SK-N-SH (cell line): ENCODE data around the gene HARS1.

Source experiments
- FOXJ3 ChIP-seq: sonication (generic); formaldehyde crosslinking; IDR thresholded peaks from 2 replicates; pipeline ENCODE4 v1.5.1; 2020; ENCODE audit warnings: mild to moderate bottlenecking, missing genetic modification reagents
- FOXM1 ChIP-seq: IDR thresholded peaks from 2 replicates; pipeline ENCODE4 v1.4.0; 2012; ENCODE audit warnings: low read depth, mild to moderate bottlenecking
- MAX ChIP-seq: IDR thresholded peaks from 2 replicates; pipeline ENCODE4 v1.4.0; 2012; ENCODE audit warnings: low read depth
- POLR2AphosphoS5 ChIP-seq: IDR thresholded peaks from 2 replicates; pipeline ENCODE4 v1.6.1; 2012; ENCODE audit warnings: low read depth, low read length
- RAD21 ChIP-seq: IDR thresholded peaks from 2 replicates; pipeline ENCODE4 v1.6.1; 2012; ENCODE audit warnings: mild to moderate bottlenecking, low read length
- RCOR1 ChIP-seq: fragments of 150-350 bp; IDR thresholded peaks from 2 replicates; pipeline ENCODE4 v1.6.1; 2017; ENCODE audit warnings: antibody characterized with exemption, low read length
- TF ChIP-seq, protein P1 (sequence below): fragments of 200-600 bp; sonication (generic); IDR thresholded peaks from 2 replicates; pipeline ENCODE4 v1.6.1; 2017; ENCODE audit warnings: antibody characterized with exemption, mild to moderate bottlenecking, moderate library complexity
- TF ChIP-seq, protein P2 (sequence below): IDR thresholded peaks from 2 replicates; pipeline ENCODE4 v1.6.1; 2012; ENCODE audit warnings: mild to moderate bottlenecking, low read depth, low read length, moderate library complexity
- TF ChIP-seq, protein P3 (sequence below): fragments of 150-350 bp; IDR thresholded peaks from 2 replicates; pipeline ENCODE4 v1.6.1; 2017; ENCODE audit warnings: antibody characterized with exemption, low read length, low read depth, borderline replicate concordance

GRCh38 chr5:140664359-140665119 lies 26.6 kb downstream of the HARS1 start, which contains the start of gene WDR55:
- TF ChIP-seq RAD21 (no peak), RCOR1 (no peak), FOXM1 (no peak), MAX (peak; percentile 62), POLR2AphosphoS5 (peak; percentile 97), FOXJ3 (CRISPR knock-in tag) (no peak)
- TF ChIP-seq, protein P1, sequence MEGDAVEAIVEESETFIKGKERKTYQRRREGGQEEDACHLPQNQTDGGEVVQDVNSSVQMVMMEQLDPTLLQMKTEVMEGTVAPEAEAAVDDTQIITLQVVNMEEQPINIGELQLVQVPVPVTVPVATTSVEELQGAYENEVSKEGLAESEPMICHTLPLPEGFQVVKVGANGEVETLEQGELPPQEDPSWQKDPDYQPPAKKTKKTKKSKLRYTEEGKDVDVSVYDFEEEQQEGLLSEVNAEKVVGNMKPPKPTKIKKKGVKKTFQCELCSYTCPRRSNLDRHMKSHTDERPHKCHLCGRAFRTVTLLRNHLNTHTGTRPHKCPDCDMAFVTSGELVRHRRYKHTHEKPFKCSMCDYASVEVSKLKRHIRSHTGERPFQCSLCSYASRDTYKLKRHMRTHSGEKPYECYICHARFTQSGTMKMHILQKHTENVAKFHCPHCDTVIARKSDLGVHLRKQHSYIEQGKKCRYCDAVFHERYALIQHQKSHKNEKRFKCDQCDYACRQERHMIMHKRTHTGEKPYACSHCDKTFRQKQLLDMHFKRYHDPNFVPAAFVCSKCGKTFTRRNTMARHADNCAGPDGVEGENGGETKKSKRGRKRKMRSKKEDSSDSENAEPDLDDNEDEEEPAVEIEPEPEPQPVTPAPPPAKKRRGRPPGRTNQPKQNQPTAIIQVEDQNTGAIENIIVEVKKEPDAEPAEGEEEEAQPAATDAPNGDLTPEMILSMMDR = no peak
- TF ChIP-seq, protein P2, sequence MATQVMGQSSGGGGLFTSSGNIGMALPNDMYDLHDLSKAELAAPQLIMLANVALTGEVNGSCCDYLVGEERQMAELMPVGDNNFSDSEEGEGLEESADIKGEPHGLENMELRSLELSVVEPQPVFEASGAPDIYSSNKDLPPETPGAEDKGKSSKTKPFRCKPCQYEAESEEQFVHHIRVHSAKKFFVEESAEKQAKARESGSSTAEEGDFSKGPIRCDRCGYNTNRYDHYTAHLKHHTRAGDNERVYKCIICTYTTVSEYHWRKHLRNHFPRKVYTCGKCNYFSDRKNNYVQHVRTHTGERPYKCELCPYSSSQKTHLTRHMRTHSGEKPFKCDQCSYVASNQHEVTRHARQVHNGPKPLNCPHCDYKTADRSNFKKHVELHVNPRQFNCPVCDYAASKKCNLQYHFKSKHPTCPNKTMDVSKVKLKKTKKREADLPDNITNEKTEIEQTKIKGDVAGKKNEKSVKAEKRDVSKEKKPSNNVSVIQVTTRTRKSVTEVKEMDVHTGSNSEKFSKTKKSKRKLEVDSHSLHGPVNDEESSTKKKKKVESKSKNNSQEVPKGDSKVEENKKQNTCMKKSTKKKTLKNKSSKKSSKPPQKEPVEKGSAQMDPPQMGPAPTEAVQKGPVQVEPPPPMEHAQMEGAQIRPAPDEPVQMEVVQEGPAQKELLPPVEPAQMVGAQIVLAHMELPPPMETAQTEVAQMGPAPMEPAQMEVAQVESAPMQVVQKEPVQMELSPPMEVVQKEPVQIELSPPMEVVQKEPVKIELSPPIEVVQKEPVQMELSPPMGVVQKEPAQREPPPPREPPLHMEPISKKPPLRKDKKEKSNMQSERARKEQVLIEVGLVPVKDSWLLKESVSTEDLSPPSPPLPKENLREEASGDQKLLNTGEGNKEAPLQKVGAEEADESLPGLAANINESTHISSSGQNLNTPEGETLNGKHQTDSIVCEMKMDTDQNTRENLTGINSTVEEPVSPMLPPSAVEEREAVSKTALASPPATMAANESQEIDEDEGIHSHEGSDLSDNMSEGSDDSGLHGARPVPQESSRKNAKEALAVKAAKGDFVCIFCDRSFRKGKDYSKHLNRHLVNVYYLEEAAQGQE = no peak
- TF ChIP-seq, protein P3, sequence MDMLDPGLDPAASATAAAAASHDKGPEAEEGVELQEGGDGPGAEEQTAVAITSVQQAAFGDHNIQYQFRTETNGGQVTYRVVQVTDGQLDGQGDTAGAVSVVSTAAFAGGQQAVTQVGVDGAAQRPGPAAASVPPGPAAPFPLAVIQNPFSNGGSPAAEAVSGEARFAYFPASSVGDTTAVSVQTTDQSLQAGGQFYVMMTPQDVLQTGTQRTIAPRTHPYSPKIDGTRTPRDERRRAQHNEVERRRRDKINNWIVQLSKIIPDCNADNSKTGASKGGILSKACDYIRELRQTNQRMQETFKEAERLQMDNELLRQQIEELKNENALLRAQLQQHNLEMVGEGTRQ = no peak
